ENCODE measurements around the gene SACM1L.

The SACM1L gene

GRCh38 chr3:45786801-45787495 is 97.8 kb downstream of the SACM1L start:
- no peak overlapping the region for H2AFZ ChIP-seq (ENCODE audit: low read length)
- peaks cover 0 to 32% (median 0%) of the 10 kb centered on the region in 3 experiments for H3K27me3 ChIP-seq (ENCODE audit: control insufficient read depth in 3 of 3, insufficient read depth in 3 of 3, low read depth in 1 of 3, low read length in 3 of 3)
- no peak overlapping the region for H4K8ac ChIP-seq (ENCODE audit: low read depth, low read length)
- H2BK5ac ChIP-seq (ENCODE audit: low read length) = no peak overlapping the region
- WGBS, 2 donors (ENCODE audit: extremely low coverage in 2 of 2, insufficient read length in 2 of 2, insufficient replicate concordance in 1 of 2) = no CpG with 5 or more reads among the region's 4 CpGs
- peak overlapping the region; percentile 22 for H3K23ac ChIP-seq (ENCODE audit: low read depth, low read length, poor library complexity)
- no peaks in the 10 kb centered on the region for H3K4me1 ChIP-seq (ENCODE audit: control insufficient read depth in 2 of 2, insufficient read depth in 1 of 2, low read depth in 1 of 2, low read length in 2 of 2)
- H2BK12ac ChIP-seq (ENCODE audit: low read length) = no peak overlapping the region
- no peak overlapping the region for H3K4me2 ChIP-seq (ENCODE audit: insufficient read depth, low read length, poor library complexity, severe bottlenecking)
- DNase-seq (ENCODE audit: low spot score) = no peak
- no peak overlapping the region for H3K18ac ChIP-seq (ENCODE audit: low read length)
- no peak overlapping the region for H2BK15ac ChIP-seq (ENCODE audit: low read length)
- H3K27ac ChIP-seq (replicated peaks; ENCODE audit: low read length) = no peak overlapping the region
- H3K79me1 ChIP-seq (ENCODE audit: low read depth, low read length) = no peaks in the 10 kb centered on the region
- H3K9ac ChIP-seq (ENCODE audit: low read depth, low read length, poor library complexity) = no peak overlapping the region
- H4K91ac ChIP-seq (ENCODE audit: low read depth, low read length, poor library complexity) = no peak overlapping the region
- H3K14ac ChIP-seq (ENCODE audit: low read length) = peak overlapping the region; percentile 14
- H3K9me3 ChIP-seq (replicated peaks in 1 of 2; ENCODE audit: control insufficient read depth in 2 of 2, insufficient read depth in 1 of 2, low read depth in 1 of 2, low read length in 2 of 2) = peaks cover 2 to 4% of the 10 kb centered on the region in 2 donors
- no peaks in the 10 kb centered on the region for H3K36me3 ChIP-seq (replicated peaks in 1 of 2; ENCODE audit: control insufficient read depth in 2 of 2, insufficient read depth in 2 of 2, low read length in 2 of 2)
- no peak overlapping the region for H3K4ac ChIP-seq (ENCODE audit: low read length)
- no peak overlapping the region for H2AK5ac ChIP-seq (ENCODE audit: low read depth, low read length)
- H2BK120ac ChIP-seq (ENCODE audit: low read depth, low read length) = no peak overlapping the region
- peak overlapping the region in 1 of 2 donors; percentile 16 for H3K4me3 ChIP-seq (ENCODE audit: low read length in 2 of 2)

- Histone ChIP-seq H3K18ac (ENCODE audit: low read length) (no peak overlapping the region), H3K27me3 (ENCODE audit: control insufficient read depth in 3 of 3, insufficient read depth in 3 of 3, low read depth in 1 of 3, low read length in 3 of 3) (peaks cover 0 to 38% (median 0%) of the 10 kb centered on the region in 3 experiments), H2BK15ac (ENCODE audit: low read length) (no peak overlapping the region), H2AFZ (ENCODE audit: low read length) (no peak overlapping the region), H3K14ac (ENCODE audit: low read length) (no peak overlapping the region), H3K4me3 (ENCODE audit: low read length in 2 of 2) (no peak overlapping the region), H2BK5ac (ENCODE audit: low read length) (no peak overlapping the region), H2BK120ac (ENCODE audit: low read depth, low read length) (no peak overlapping the region), H3K23ac (ENCODE audit: low read depth, low read length, poor library complexity) (no peak overlapping the region), H3K9ac (ENCODE audit: low read depth, low read length, poor library complexity) (no peak overlapping the region), H3K4me2 (ENCODE audit: insufficient read depth, low read length, poor library complexity, severe bottlenecking) (no peak overlapping the region), H4K8ac (ENCODE audit: low read depth, low read length) (no peak overlapping the region), H3K4ac (ENCODE audit: low read length) (no peak overlapping the region), H3K9me3 (replicated peaks in 1 of 2; ENCODE audit: control insufficient read depth in 2 of 2, insufficient read depth in 1 of 2, low read depth in 1 of 2, low read length in 2 of 2) (peaks cover 2 to 4% of the 10 kb centered on the region in 2 donors), H3K27ac (replicated peaks; ENCODE audit: low read length) (no peak overlapping the region), H3K36me3 (replicated peaks in 1 of 2; ENCODE audit: control insufficient read depth in 2 of 2, insufficient read depth in 2 of 2, low read length in 2 of 2) (no peaks in the 10 kb centered on the region), H4K91ac (ENCODE audit: low read depth, low read length, poor library complexity) (no peak overlapping the region), H3K4me1 (ENCODE audit: control insufficient read depth in 2 of 2, insufficient read depth in 1 of 2, low read depth in 1 of 2, low read length in 2 of 2) (no peaks in the 10 kb centered on the region), H2AK5ac (ENCODE audit: low read depth, low read length) (no peak overlapping the region), H3K79me1 (ENCODE audit: low read depth, low read length) (no peaks in the 10 kb centered on the region), H2BK12ac (ENCODE audit: low read length) (no peak overlapping the region)
- no CpG with 5 or more reads among the region's 2 CpGs for WGBS, 2 donors (ENCODE audit: extremely low coverage in 2 of 2, insufficient read length in 2 of 2, insufficient replicate concordance in 1 of 2)
- no peak for DNase-seq (ENCODE audit: low spot score)
These were observed 98.4 kb downstream of the SACM1L start for GRCh38 chr3:45787551-45787950.

- no peak overlapping the region for H2BK120ac ChIP-seq (ENCODE audit: low read depth, low read length)
- H3K4me3 ChIP-seq (ENCODE audit: low read length in 2 of 2) = no peak overlapping the region
- H2AFZ ChIP-seq (ENCODE audit: low read length) = no peak overlapping the region
- no peak overlapping the region for H4K91ac ChIP-seq (ENCODE audit: low read depth, low read length, poor library complexity)
- no peak overlapping the region for H3K9ac ChIP-seq (ENCODE audit: low read depth, low read length, poor library complexity)
- H2BK15ac ChIP-seq (ENCODE audit: low read length) = no peak overlapping the region
- no peak overlapping the region for H2BK12ac ChIP-seq (ENCODE audit: low read length)
- DNase-seq (ENCODE audit: low spot score) = no peak
- no peak overlapping the region for H4K8ac ChIP-seq (ENCODE audit: low read depth, low read length)
- no CpG with 5 or more reads among the region's 4 CpGs for WGBS, 2 donors (ENCODE audit: extremely low coverage in 2 of 2, insufficient read length in 2 of 2, insufficient replicate concordance in 1 of 2)
- H3K18ac ChIP-seq (ENCODE audit: low read length) = no peak overlapping the region
- peaks cover 2 to 4% of the 10 kb centered on the region in 2 donors for H3K9me3 ChIP-seq (replicated peaks in 1 of 2; ENCODE audit: control insufficient read depth in 2 of 2, insufficient read depth in 1 of 2, low read depth in 1 of 2, low read length in 2 of 2)
- no peak overlapping the region for H3K23ac ChIP-seq (ENCODE audit: low read depth, low read length, poor library complexity)
- H3K79me1 ChIP-seq (ENCODE audit: low read depth, low read length) = no peaks in the 10 kb centered on the region
- no peak overlapping the region for H3K14ac ChIP-seq (ENCODE audit: low read length)
- H3K36me3 ChIP-seq (replicated peaks in 1 of 2; ENCODE audit: control insufficient read depth in 2 of 2, insufficient read depth in 2 of 2, low read length in 2 of 2) = no peaks in the 10 kb centered on the region
- peaks cover 0 to 48% (median 5%) of the 10 kb centered on the region in 3 experiments for H3K27me3 ChIP-seq (ENCODE audit: control insufficient read depth in 3 of 3, insufficient read depth in 3 of 3, low read depth in 1 of 3, low read length in 3 of 3)
- no peaks in the 10 kb centered on the region for H3K4me1 ChIP-seq (ENCODE audit: control insufficient read depth in 2 of 2, insufficient read depth in 1 of 2, low read depth in 1 of 2, low read length in 2 of 2)
- no peak overlapping the region for H2BK5ac ChIP-seq (ENCODE audit: low read length)
- no peak overlapping the region for H3K4me2 ChIP-seq (ENCODE audit: insufficient read depth, low read length, poor library complexity, severe bottlenecking)
- no peak overlapping the region for H2AK5ac ChIP-seq (ENCODE audit: low read depth, low read length)
- H3K4ac ChIP-seq (ENCODE audit: low read length) = no peak overlapping the region
- no peak overlapping the region for H3K27ac ChIP-seq (replicated peaks; ENCODE audit: low read length)
These were observed 100.1 kb downstream of the SACM1L start for GRCh38 chr3:45789235-45789812.

- Histone ChIP-seq H3K14ac (ENCODE audit: low read length) (no peak overlapping the region), H2AK5ac (ENCODE audit: low read depth, low read length) (no peak overlapping the region), H3K23ac (ENCODE audit: low read depth, low read length, poor library complexity) (no peak overlapping the region), H2BK12ac (ENCODE audit: low read length) (no peak overlapping the region), H3K4me3 (ENCODE audit: low read length in 2 of 2) (no peak overlapping the region), H3K4me2 (ENCODE audit: insufficient read depth, low read length, poor library complexity, severe bottlenecking) (no peak overlapping the region), H4K91ac (ENCODE audit: low read depth, low read length, poor library complexity) (no peak overlapping the region), H3K18ac (ENCODE audit: low read length) (no peak overlapping the region), H4K8ac (ENCODE audit: low read depth, low read length) (no peak overlapping the region), H2BK15ac (ENCODE audit: low read length) (no peak overlapping the region), H3K27me3 (ENCODE audit: control insufficient read depth in 3 of 3, insufficient read depth in 3 of 3, low read depth in 1 of 3, low read length in 3 of 3) (peaks cover 0 to 61% (median 9%) of the 10 kb centered on the region in 3 experiments), H3K27ac (replicated peaks; ENCODE audit: low read length) (no peak overlapping the region), H3K4ac (ENCODE audit: low read length) (no peak overlapping the region), H2BK120ac (ENCODE audit: low read depth, low read length) (no peak overlapping the region), H3K9ac (ENCODE audit: low read depth, low read length, poor library complexity) (no peak overlapping the region), H3K9me3 (replicated peaks in 1 of 2; ENCODE audit: control insufficient read depth in 2 of 2, insufficient read depth in 1 of 2, low read depth in 1 of 2, low read length in 2 of 2) (peaks cover 0 to 4% of the 10 kb centered on the region in 2 donors), H3K36me3 (replicated peaks in 1 of 2; ENCODE audit: control insufficient read depth in 2 of 2, insufficient read depth in 2 of 2, low read length in 2 of 2) (no peaks in the 10 kb centered on the region), H2BK5ac (ENCODE audit: low read length) (no peak overlapping the region), H3K79me1 (ENCODE audit: low read depth, low read length) (no peaks in the 10 kb centered on the region), H3K4me1 (ENCODE audit: control insufficient read depth in 2 of 2, insufficient read depth in 1 of 2, low read depth in 1 of 2, low read length in 2 of 2) (no peaks in the 10 kb centered on the region), H2AFZ (ENCODE audit: low read length) (no peak overlapping the region)
- no peak for DNase-seq (ENCODE audit: low spot score)
- WGBS, 2 donors (ENCODE audit: extremely low coverage in 2 of 2, insufficient read length in 2 of 2, insufficient replicate concordance in 1 of 2) = no CpG with 5 or more reads among the region's 2 CpGs
These were observed 101.4 kb downstream of the SACM1L start for GRCh38 chr3:45790596-45790995.

Measured in neuronal stem cell (in vitro differentiated cells).